Skeletal muscle satellite cell (primary cell): Measurements from ENCODE around the gene TCTN3. TPM values are rescaled to one million over a fixed set of nuclear protein-coding genes. Genes with fewer than 3 reads are reported as not detected.
A peak's percentile ranks its signal among the peaks of the same experiment; 100 is the strongest.
"Not testable (repeated sequence)": the region's sequence is repeated elsewhere in the genome, so short reads cannot be mapped to it uniquely, and the experiment has no call there.

Experiments
- H3K27me3 ChIP-seq: 2 replicates; pipeline ENCODE4 v1.7.0; 2013; ENCODE audit warnings: low read length; ENCODE audit not compliant: control insufficient read depth, insufficient read depth
- H3K36me3 ChIP-seq: 2 replicates; pipeline ENCODE4 v1.7.0; 2013; ENCODE audit warnings: mild to moderate bottlenecking, control low read depth, low read length; ENCODE audit not compliant: insufficient read depth
- H3K4me1 ChIP-seq: 2 replicates; pipeline ENCODE4 v1.7.0; 2013; ENCODE audit warnings: low read length; ENCODE audit not compliant: control insufficient read depth, insufficient read depth
- H3K4me2 ChIP-seq: 2 replicates; pipeline ENCODE4 v1.7.0; 2013; ENCODE audit warnings: mild to moderate bottlenecking, low read length
- H3K4me3 ChIP-seq: 2 replicates; pipeline ENCODE4 v1.7.0; 2013; ENCODE audit warnings: low read length
- H3K9ac ChIP-seq: 2 replicates; pipeline ENCODE4 v1.7.0; 2013; ENCODE audit warnings: mild to moderate bottlenecking, low read depth, low read length, moderate library complexity
- H3K9me3 ChIP-seq: replicated peaks from 2 replicates; pipeline ENCODE4 v1.7.0; 2013; ENCODE audit warnings: mild to moderate bottlenecking, control low read depth, low read length
- total RNA-seq: library from RNA; depleted of rRNA; stranded (reverse); fragments of >200 nt; gene quantifications from 2 replicates; pipeline ENCODE4 v1.2.3, GENCODE V29; 2012; rRNA removed

TCTN3 gene, protein sequence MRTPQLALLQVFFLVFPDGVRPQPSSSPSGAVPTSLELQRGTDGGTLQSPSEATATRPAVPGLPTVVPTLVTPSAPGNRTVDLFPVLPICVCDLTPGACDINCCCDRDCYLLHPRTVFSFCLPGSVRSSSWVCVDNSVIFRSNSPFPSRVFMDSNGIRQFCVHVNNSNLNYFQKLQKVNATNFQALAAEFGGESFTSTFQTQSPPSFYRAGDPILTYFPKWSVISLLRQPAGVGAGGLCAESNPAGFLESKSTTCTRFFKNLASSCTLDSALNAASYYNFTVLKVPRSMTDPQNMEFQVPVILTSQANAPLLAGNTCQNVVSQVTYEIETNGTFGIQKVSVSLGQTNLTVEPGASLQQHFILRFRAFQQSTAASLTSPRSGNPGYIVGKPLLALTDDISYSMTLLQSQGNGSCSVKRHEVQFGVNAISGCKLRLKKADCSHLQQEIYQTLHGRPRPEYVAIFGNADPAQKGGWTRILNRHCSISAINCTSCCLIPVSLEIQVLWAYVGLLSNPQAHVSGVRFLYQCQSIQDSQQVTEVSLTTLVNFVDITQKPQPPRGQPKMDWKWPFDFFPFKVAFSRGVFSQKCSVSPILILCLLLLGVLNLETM
- total RNA-seq: 34.0 and 39.1 TPM in 2 replicates

DNA sequence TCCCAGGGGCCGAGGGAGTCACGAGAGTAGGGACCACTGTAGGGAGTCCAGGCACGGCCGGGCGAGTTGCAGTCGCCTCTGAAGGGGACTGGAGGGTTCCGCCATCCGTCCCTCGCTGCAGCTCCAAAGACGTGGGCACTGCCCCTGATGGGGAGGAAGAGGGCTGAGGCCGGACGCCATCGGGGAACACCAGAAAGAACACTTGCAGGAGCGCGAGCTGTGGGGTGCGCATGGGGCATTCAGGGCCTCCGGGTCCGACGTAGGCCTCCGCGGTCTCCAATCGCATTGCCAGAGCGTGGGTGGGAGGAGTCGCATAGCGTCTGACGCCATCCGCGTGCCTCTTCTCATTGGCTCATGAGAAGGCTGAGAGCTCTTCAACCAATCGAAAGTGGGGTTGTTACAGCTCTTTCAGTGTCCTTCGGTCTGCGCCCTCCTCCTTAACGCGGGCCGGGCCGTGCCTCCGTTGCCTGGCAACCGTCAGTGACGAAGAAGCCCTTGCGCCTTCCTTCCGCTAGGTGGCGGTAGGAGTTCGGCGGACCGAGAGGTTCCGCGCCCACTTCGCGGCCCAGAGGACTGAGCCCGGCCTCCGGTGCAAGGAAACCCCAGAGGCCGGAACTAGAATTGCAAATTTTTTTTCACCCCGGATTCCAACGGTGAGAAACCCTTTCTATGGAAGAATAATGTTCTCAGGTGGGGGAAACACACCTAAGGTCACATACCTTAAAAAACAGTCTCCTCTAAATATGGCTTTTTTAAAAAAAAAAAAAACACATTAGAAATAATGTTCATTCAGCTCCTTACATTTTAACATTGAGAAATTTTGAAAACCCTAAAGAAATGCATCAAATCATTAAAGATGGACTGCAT lies at the start of gene TCTN3:
Gene TCTN3 (minus strand): TSS at position 260 of the 867 bp plus-strand sequence. CDS start 28 bp downstream, at position 232.
- peak within 1 kb of the TSS; percentile 93 for H3K4me3 ChIP-seq
- H3K27me3 ChIP-seq: peaks cover 8% of the 10 kb centered on the region

GRCh38 chr10:95742962-95743535 lies 49.3 kb upstream of the TCTN3 start:
- H3K4me1 ChIP-seq: peaks cover 6% of the 10 kb centered on the region
- H3K4me2 ChIP-seq: no peak overlapping the region
- H3K4me3 ChIP-seq: no peak overlapping the region
- no peaks in the 10 kb centered on the region for H3K9me3 ChIP-seq
- H3K27me3 ChIP-seq: no peaks in the 10 kb centered on the region
- no peaks in the 10 kb centered on the region for H3K36me3 ChIP-seq
- no peak overlapping the region for H3K9ac ChIP-seq

More for the DNA sequence above, at the start of gene TCTN3:
- Histone ChIP-seq H3K4me1 (peaks cover 8% of the 10 kb centered on the region), H3K4me2 (peak within 1 kb of the TSS; percentile 86), H3K9me3 (no peaks in the 10 kb centered on the region), H3K36me3 (peaks cover 7% of the 10 kb centered on the region), H3K9ac (peak within 1 kb of the TSS; percentile 93)

DNA sequence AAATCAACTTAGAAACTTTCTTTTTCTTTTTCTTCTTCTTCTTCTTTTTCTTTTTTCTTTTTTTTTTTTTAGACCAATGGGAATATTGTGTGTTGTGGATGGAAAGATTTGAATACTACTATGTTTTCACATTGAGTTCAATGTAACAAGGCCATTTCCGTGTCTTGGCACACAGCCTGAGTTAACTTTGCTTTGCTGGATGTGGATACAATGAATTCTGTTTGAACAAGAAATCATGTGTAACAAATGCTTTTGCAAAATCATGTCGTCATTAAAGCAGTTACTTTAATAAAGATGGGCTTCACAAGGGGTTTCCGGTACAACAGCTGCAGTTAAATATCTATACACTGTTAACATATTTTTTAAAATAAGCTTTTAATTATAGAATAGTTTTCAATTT lies 48.8 kb upstream of the TCTN3 start:
- Histone ChIP-seq H3K4me2 (no peak overlapping the region), H3K4me3 (no peak overlapping the region)

DNA sequence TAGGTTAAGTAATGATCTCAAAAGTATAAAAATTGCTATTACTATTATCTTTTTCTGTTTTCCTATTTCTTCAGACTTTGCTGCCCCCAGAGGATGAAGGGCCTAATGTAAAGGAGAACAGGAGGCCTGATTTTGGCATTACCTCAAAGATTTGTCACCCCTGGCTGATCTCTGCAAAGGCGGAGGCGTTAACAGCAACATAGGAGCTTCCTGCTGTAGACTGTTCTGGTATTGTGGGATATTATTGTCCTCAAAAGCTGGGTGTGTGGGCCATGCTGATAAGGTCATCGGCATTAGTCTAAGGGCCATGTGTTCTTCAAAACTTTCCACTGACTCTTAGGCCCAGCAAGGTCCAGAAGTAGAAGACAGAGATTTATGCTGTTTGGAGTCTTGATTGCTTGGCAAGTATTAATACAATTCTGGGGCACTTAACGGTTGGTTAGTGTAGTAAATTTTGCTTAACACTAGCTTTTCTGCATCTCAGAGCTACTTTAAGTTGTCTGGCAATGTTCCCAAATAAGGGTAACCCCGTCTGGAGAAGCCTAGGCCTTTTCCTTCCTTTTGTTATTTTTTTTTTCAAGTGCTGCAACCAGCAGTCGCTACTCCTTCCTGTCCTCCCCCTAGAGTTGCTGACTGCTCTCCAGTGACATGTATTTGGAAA lies 48.2 kb upstream of the TCTN3 start:
- Histone ChIP-seq H3K36me3 (no peaks in the 10 kb centered on the region), H3K4me2 (no peak overlapping the region), H3K9ac (no peak overlapping the region), H3K4me1 (peaks cover 6% of the 10 kb centered on the region), H3K27me3 (no peaks in the 10 kb centered on the region), H3K4me3 (no peak overlapping the region), H3K9me3 (no peaks in the 10 kb centered on the region)

More for the DNA sequence above, 48.8 kb upstream of the TCTN3 start:
- Histone ChIP-seq H3K9me3 (no peaks in the 10 kb centered on the region), H3K9ac (no peak overlapping the region), H3K27me3 (no peaks in the 10 kb centered on the region), H3K4me1 (peaks cover 6% of the 10 kb centered on the region), H3K36me3 (no peaks in the 10 kb centered on the region)

- H3K36me3 ChIP-seq: no peaks in the 10 kb centered on the region
- no peak overlapping the region for H3K4me3 ChIP-seq
- H3K4me2 ChIP-seq: no peak overlapping the region
- H3K4me1 ChIP-seq: peaks cover 6% of the 10 kb centered on the region
- H3K9me3 ChIP-seq: no peaks in the 10 kb centered on the region
- no peak overlapping the region for H3K9ac ChIP-seq
- no peaks in the 10 kb centered on the region for H3K27me3 ChIP-seq
Measured at GRCh38 chr10:95739056-95739455, 45.3 kb upstream of the TCTN3 start.

DNA sequence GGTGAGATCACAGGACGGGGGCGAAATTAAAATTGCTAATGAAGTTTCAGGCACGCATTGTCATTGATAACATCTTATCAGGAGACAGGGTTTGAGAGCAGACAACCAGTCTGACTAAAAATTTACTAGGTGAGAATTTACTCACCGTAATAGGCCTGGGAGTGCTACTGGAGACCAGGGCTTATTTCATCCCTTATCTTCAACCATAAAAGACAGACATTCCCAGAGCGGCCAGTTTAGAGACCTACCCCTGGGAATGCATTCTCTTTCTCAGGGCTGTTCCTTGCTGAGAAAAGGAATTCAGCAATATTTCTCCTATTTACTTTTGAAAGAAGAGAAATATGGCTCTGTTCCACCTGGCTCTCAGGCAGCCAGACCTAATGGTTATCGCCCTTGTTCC lies 39.2 kb upstream of the TCTN3 start:
- H3K4me3 ChIP-seq, H3K9me3 ChIP-seq, H3K27me3 ChIP-seq, H3K4me1 ChIP-seq, H3K36me3 ChIP-seq, H3K9ac ChIP-seq, H3K4me2 ChIP-seq: not testable (repeated sequence)

GRCh38 chr10:95730233-95730632 lies 36.5 kb upstream of the TCTN3 start:
- no peak overlapping the region for H3K4me2 ChIP-seq
- H3K4me1 ChIP-seq: no peaks in the 10 kb centered on the region
- no peaks in the 10 kb centered on the region for H3K36me3 ChIP-seq
- peaks cover 5% of the 10 kb centered on the region for H3K27me3 ChIP-seq
- H3K9ac ChIP-seq: no peak overlapping the region
- no peaks in the 10 kb centered on the region for H3K9me3 ChIP-seq
- H3K4me3 ChIP-seq: no peak overlapping the region

GRCh38 chr10:95729323-95730055 lies 35.8 kb upstream of the TCTN3 start:
- H3K9me3 ChIP-seq: no peaks in the 10 kb centered on the region
- no peak overlapping the region for H3K4me2 ChIP-seq
- H3K9ac ChIP-seq: no peak overlapping the region
- H3K4me3 ChIP-seq: no peak overlapping the region
- no peaks in the 10 kb centered on the region for H3K36me3 ChIP-seq
- H3K27me3 ChIP-seq: peaks cover 5% of the 10 kb centered on the region
- H3K4me1 ChIP-seq: no peaks in the 10 kb centered on the region

DNA sequence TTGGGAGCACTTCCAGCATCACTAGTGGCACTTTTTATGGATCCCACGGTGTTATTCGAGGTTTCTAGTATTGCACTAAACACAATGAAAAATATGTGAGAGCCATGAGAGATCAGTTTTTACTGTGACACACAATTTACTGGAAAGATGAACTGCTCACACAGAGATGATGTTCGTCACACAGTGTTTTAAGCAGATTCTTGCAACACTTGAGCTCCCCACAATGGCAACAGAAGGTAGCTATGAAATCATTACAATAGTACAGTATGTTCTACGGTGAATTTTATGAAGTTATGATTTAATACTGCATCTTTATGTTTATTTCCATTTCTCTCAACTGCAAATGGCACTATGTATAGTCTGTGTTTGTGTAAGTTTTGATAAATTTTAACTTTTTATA lies 34.8 kb upstream of the TCTN3 start:
- H3K4me2 ChIP-seq: no peak overlapping the region
- H3K36me3 ChIP-seq: no peaks in the 10 kb centered on the region
- H3K4me1 ChIP-seq: no peaks in the 10 kb centered on the region

DNA sequence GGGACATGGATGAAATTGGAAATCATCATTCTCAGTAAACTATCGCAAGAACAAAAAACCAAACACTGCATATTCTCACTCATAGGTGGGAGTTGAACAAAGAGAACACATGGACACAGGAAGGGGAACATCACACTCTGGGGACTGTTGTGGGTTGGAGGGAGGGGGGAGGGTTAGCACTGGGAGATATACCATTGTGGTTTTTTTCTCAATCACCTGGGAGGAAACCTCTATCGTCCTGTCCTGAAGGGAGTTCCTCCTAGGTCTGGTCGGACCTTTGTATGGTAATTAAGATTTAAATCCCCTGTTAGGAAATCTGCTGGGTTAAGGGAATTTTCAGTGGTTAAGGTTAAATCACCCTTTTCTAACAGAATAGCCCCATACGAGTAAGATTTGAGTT lies 28.8 kb upstream of the TCTN3 start:
- H3K4me1 ChIP-seq, H3K27me3 ChIP-seq, H3K9me3 ChIP-seq, H3K9ac ChIP-seq, H3K4me3 ChIP-seq, H3K4me2 ChIP-seq, H3K36me3 ChIP-seq: not testable (repeated sequence)

More for the DNA sequence above, 34.8 kb upstream of the TCTN3 start:
- H3K27me3 ChIP-seq: peaks cover 5% of the 10 kb centered on the region
- H3K9me3 ChIP-seq: no peaks in the 10 kb centered on the region
- H3K4me3 ChIP-seq: no peak overlapping the region
- no peak overlapping the region for H3K9ac ChIP-seq
